Hypothalamus (tissue), 51 donors: ENCODE results near the gene GLI3.

Source experiments
- DNase-seq, 51 donors: peaks; one replicate each; lab custom pipeline; 2025; lab: John Stamatoyannopoulos, UW

Gene GLI3

GRCh38 chr7:42183547-42183946, 53.5 kb downstream of the GLI3 start:
- no peak for DNase-seq

DNA sequence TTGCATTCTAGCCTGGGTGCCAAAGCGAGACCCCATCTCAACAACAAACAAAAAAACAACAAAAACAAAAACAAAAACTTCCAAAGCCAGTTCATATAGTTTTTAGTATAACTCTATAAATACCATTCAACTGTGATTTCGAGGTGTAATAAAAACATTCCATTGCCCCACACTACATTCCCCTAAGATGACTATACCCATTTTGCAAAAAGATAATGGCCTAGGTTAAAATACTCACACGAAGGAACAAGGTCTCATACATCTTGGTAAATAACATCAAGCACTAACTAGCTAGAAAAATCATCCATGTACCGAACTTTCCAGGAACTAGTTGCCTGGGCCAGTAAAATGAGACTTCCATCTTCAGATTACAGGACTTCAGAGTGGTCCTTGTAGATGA, 55.4 kb downstream of the GLI3 start:
- no peak for DNase-seq

DNA sequence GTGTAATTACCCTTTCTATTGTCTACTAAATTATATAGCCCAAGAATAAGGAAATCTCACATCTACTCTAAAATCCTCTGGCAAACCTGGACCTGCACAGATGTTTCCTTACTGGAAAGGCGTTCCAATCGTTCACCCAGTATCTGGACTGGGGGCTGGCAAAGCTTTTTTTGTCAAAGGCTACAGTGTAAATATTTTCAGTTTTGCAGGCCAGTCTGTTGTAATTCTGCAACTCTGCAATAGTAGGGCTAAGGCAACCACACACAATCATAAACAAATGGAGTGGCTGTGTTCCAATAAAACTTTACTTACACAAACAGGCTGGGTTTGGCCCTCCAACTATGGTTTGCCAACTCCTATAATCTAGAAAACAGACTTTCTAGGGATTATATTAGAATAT, 56.2 kb downstream of the GLI3 start:
- no peak for DNase-seq

DNA sequence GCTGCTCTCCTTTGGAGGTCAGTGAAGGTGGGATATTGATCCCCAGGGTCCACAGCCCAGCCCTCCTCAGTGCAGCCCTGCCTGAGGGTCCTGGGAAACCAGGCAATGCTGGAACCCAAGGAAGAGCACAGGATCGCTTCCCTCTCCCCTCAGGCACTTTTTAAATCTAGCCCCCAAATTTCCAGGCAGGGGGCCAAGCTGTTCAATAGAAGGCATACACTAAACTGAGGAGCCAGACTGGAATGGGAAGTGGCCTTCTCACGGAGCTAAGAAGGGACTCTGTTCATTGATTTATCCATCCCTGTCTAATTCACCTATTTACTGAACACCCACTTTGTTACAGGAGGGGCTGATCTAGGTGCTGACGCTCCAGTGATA, 60.3 kb downstream of the GLI3 start:
- peak in 1 of 51 donors; percentile 41 for DNase-seq

DNA sequence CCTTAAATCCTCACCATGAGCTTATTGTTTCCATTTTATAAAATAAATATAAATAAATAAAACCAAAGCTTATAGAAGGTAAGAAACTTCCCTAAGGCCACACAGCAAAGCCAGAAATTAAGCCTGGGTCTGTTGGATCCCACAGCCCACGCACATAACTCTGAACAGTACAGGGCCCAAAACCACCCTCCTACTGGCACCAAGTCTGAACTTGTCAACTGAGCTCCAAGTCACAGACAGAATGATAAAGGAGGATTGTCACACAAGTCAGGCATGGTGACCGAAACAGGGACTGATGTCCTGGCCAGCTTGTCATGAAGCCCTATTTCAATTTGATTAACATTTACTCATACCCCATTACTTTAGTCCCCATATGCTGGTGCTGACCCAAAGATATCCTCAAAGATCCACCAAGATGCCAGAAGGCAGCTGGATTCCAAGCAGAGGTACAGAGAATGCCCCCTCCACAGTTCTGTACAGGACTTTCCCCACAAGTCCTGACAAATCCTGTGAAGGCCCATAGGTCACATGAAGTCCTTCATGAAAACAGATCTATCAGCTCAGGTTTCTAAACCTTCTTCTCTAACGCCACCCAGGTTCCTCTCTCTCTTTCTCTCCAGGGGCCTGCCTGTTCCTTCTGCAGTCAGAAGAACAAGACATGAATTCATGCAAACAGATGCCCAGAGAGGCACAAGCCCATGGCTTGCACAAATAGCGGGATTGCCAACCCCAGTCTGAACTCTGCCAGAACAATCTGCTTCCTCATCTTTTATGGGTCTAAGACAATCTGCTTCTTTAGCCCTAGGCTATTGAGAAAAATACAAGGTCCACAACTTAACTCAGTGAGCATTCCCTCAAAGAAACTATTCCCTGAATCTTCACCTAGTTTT, 60.9 kb downstream of the GLI3 start:
- peak in 11 of 51 donors; percentile 5 to 42 (median 23) for DNase-seq

- DNase-seq, result no peak
These were observed 62.6 kb downstream of the GLI3 start for GRCh38 chr7:42174391-42174912.

DNA sequence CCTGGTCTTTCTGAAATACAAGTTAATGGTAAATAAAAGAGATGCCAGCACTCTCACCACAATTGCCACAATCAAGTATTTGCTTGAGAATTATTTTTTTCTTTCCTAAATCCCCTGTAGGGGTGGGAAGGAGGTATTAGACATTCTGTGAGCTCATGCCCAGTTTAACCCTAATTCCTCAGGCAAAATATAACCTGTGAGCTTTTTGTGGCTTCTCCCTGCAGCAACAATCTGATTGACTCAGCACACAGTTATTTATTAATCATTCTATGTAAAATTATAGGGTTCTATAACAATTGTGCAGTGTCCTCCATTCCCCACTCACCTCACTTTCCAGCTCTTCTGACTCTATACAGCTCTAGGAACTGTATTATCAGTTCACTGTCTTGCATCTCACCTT, 66.3 kb downstream of the GLI3 start:
- DNase-seq, result no peak

- DNase-seq, result no peak
These were observed 68.5 kb downstream of the GLI3 start for GRCh38 chr7:42168512-42168911.

DNA sequence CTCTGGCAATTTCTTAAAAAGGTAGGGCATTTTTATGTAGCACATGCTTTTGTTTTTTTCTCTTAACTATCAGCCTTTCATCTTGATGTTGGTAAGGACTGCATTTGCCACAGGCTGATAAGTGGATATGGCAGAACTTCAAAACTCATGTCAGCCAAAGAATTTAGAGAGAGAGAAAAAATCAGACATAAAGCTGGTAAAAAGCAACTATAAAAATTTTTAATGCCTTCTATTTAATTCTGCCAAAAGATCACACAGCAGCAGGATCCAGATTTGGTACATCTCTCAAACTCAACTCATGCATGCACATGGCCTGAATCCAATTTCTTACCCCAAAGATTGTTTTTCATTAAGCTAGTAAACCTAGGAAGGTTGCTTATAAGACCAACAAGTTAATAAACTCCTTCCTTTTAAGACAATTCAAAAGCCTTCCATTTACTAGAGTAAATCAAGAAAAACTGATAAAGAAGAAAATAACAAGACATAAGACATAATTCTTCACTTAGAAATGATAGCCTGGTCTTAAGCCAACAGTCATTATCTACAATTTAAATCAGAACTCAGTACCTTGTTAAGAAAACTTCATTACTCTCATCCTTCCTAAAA, 69.3 kb downstream of the GLI3 start:
- DNase-seq, result no peak

- no peak for DNase-seq
These were observed 69.8 kb downstream of the GLI3 start for GRCh38 chr7:42167206-42167605.

GRCh38 chr7:42164881-42165428, 72.1 kb downstream of the GLI3 start:
- no peak for DNase-seq

DNA sequence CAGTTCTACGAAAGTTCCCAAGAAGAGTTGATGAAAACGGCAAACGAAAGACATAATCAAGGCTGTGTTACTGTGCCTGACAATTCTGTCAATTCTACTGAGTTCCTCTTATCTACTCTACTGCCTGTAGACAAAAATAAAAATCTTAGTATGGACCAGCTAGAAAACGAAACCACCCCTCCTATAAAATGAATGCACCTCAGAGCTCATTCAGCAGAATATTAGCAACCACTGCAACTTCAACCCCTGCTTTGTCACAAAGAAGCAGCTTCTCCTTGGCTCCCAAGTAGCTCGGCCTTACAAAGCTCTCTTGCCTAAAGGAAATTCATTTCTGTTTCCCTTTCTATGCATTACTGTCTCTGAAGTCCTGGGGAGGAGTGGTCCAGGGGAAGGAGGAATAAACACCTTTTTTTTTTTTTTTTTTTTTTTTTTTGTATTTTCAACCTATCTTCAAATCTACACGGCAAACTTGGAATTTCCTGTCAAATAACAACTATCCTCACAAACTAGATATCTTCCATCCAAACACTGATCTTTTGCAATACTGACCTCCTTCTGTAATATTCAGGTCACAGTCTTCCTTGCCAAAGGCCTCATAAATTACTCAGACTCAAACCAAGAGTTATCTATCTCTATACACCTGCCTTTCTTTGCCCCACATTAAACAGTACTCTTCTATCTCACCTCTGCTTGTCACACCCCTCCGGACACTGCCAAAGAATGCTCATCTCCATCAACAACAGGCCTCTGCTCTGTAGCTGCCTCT, 74.3 kb downstream of the GLI3 start:
- no peak for DNase-seq

GRCh38 chr7:42161719-42162118, 75.3 kb downstream of the GLI3 start:
- no peak for DNase-seq

DNA sequence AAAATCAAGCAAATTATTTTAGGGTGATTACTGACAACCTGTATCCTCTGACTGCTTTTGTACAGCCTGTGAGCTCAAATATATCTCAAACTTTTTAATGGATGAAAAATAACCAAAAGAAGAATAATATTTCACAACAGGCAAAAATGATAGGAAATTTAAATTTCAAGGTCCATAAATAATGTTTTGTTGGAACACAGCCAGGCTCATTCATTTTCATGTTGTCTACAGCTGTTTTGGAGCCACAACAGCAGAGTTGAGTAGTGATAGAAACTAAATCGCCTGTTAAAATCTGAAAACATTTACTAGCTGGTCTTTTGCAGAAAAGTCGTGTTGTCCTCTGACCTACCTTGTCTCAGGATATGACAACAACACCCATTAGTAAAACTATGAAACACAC, 75.9 kb downstream of the GLI3 start:
- DNase-seq, result no peak

DNA sequence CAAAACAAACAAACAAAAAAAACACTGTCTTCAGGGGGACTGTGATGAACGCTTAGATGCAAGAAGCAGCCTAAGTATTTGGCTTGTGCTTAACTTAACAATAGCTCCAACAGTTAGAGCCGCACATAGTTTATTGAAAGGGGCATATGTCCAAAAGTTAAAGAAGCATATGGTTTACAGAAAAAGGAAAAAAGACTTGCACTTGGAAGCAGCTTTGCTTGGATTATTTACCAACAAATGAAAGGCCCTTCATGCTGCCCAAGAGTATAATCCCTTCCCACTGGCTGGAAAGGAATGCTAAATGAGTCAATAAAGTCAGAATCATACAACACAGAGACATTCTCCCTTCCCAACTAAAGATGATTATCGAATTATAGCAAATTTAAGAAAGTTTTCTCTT, 77.9 kb downstream of the GLI3 start:
- DNase-seq, result no peak

DNA sequence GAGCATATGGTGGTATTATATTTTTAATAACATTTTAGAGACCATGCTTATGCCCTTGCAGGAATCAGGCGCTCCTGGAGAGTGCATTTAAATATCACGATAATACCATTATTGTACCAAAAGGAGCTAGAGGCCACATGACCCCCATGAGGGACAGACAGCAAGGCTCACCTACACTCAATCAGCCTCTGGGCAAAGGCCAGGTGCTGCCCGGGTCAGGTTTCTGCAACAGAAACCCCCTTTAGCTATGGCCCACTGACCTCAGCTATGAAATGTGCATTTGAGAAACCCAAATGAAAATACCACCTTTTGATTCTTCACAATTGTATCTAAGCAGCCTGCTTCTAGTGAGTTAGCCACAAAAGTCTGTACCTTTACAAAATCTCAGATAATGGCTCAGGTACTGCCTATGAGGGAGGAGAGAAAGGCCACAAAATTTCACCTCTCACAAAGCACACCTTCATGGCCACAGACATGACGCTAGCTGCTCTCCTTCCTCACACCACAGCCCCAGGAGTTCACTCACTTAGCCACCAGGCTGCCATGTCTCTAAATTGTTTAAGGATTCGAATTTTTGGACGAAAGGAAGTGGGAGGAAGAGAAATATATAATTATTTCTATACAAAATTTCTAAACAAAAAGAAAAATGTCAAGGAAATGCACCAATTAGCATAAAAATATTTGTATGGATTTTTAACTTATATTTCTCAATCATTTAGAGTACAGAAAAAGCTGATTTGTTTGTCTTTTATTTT, 79.9 kb downstream of the GLI3 start:
- DNase-seq, result no peak

GRCh38 chr7:42156291-42156865, 80.6 kb downstream of the GLI3 start:
- DNase-seq, result no peak

- no peak for DNase-seq
These were observed 81.3 kb downstream of the GLI3 start for GRCh38 chr7:42155584-42156290.

DNA sequence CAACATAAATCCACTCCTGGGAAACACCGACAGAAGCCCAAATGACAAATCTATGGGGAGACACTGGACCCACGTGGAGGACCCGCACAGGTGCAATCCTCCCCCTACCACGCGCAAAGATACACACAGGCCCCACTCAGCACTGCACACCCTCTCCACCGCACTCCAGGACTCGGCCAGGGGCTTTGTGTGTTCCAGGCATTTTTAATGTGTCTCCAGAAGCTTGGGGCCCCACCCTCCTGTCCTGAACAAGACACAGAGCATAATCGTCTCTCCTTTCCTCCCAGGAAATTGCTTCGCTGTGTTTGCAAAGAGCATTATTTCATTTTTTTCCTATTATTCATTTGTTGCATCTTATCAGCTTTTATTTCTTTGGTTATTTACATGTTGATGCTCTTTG, 82.8 kb downstream of the GLI3 start:
- no peak for DNase-seq
